ENCODE measurements around the gene MT1X. TPM values are rescaled to one million over a fixed set of nuclear protein-coding genes. Genes with fewer than 3 reads are reported as not detected.
"Not testable (repeated sequence)": the region's sequence is repeated elsewhere in the genome, so short reads cannot be mapped to it uniquely, and the experiment has no call there.

MT1X gene
- total RNA-seq, 1 experiment from 2014 or later: 374 TPM

- Histone ChIP-seq H3K27ac (ENCODE audit: low read length) (no peak overlapping the region), H3K9me2 (replicated peaks; ENCODE audit: insufficient read depth, low read length) (no peaks in the 10 kb centered on the region), H3K4me3 (ENCODE audit: low read length) (no peak overlapping the region), H3K36me3 (ENCODE audit: insufficient read depth, low read length) (no peaks in the 10 kb centered on the region), H3K27me3 (ENCODE audit: low read length) (0 out of 2 replicates have a peak, but pooled peaks cover 4% of the 10 kb centered on the region), H2AFZ (ENCODE audit: low read length) (no peak overlapping the region), H3K79me2 (ENCODE audit: low read length) (no peaks in the 10 kb centered on the region), H3K4me1 (ENCODE audit: low read length) (no peaks in the 10 kb centered on the region), H3K4me2 (ENCODE audit: low read depth, low read length, poor library complexity, severe bottlenecking) (no peak overlapping the region), H3K9ac (ENCODE audit: low read length) (no peak overlapping the region), H3K9me3 (ENCODE audit: low read length) (no peaks in the 10 kb centered on the region), H4K20me1 (ENCODE audit: insufficient read depth, low read depth, low read length) (no peaks in the 10 kb centered on the region)
- DNase-seq: no peak
Observed at GRCh38 chr16:56716761-56717160, 34.5 kb downstream of the MT1X start.

- H2AFZ ChIP-seq (ENCODE audit: low read length); H4K20me1 ChIP-seq (ENCODE audit: insufficient read depth, low read depth, low read length); H3K4me3 ChIP-seq (ENCODE audit: low read length); H3K27me3 ChIP-seq (ENCODE audit: low read length); H3K9me3 ChIP-seq (ENCODE audit: low read length); H3K27ac ChIP-seq (ENCODE audit: low read length); H3K9me2 ChIP-seq (replicated peaks; ENCODE audit: insufficient read depth, low read length); H3K9ac ChIP-seq (ENCODE audit: low read length); H3K36me3 ChIP-seq (ENCODE audit: insufficient read depth, low read length); H3K4me1 ChIP-seq (ENCODE audit: low read length); H3K4me2 ChIP-seq (ENCODE audit: low read depth, low read length, poor library complexity, severe bottlenecking); DNase-seq; H3K79me2 ChIP-seq (ENCODE audit: low read length): not testable (repeated sequence)
Observed at GRCh38 chr16:56717532-56717931, 35.3 kb downstream of the MT1X start.

- H3K4me3 ChIP-seq (ENCODE audit: low read length): no peak overlapping the region
- no peaks in the 10 kb centered on the region for H3K79me2 ChIP-seq (ENCODE audit: low read length)
- H3K4me2 ChIP-seq (ENCODE audit: low read depth, low read length, poor library complexity, severe bottlenecking): no peak overlapping the region
- no peak overlapping the region for H3K9ac ChIP-seq (ENCODE audit: low read length)
- no peaks in the 10 kb centered on the region for H4K20me1 ChIP-seq (ENCODE audit: insufficient read depth, low read depth, low read length)
- H3K27me3 ChIP-seq (ENCODE audit: low read length): peaks cover 2% of the 10 kb centered on the region; the same call in 1 of the 2 replicates
- H3K27ac ChIP-seq (ENCODE audit: low read length): no peak overlapping the region
- DNase-seq: no peak
- H2AFZ ChIP-seq (ENCODE audit: low read length): no peak overlapping the region
- no peaks in the 10 kb centered on the region for H3K36me3 ChIP-seq (ENCODE audit: insufficient read depth, low read length)
- H3K9me3 ChIP-seq (ENCODE audit: low read length): no peaks in the 10 kb centered on the region
- no peaks in the 10 kb centered on the region for H3K9me2 ChIP-seq (replicated peaks; ENCODE audit: insufficient read depth, low read length)
- no peaks in the 10 kb centered on the region for H3K4me1 ChIP-seq (ENCODE audit: low read length)
Observed at GRCh38 chr16:56722200-56722842, 40.1 kb downstream of the MT1X start.

GRCh38 chr16:56724191-56724590, 41.9 kb downstream of the MT1X start:
- Histone ChIP-seq H3K9ac (ENCODE audit: low read length) (no peak overlapping the region), H2AFZ (ENCODE audit: low read length) (no peak overlapping the region), H3K4me3 (ENCODE audit: low read length) (no peak overlapping the region), H3K27ac (ENCODE audit: low read length) (no peak overlapping the region), H3K4me2 (ENCODE audit: low read depth, low read length, poor library complexity, severe bottlenecking) (no peak overlapping the region), H3K36me3 (ENCODE audit: insufficient read depth, low read length) (no peaks in the 10 kb centered on the region), H3K9me3 (ENCODE audit: low read length) (no peaks in the 10 kb centered on the region), H3K79me2 (ENCODE audit: low read length) (no peaks in the 10 kb centered on the region), H4K20me1 (ENCODE audit: insufficient read depth, low read depth, low read length) (no peaks in the 10 kb centered on the region), H3K4me1 (ENCODE audit: low read length) (peaks cover 3% of the 10 kb centered on the region), H3K27me3 (ENCODE audit: low read length) (peaks cover 2% of the 10 kb centered on the region; the same call in 1 of the 2 replicates), H3K9me2 (replicated peaks; ENCODE audit: insufficient read depth, low read length) (no peaks in the 10 kb centered on the region)
- no peak for DNase-seq

- no peaks in the 10 kb centered on the region; the same call in 1 of the 2 replicates for H4K20me1 ChIP-seq (ENCODE audit: insufficient read depth, low read depth, low read length)
- H3K36me3 ChIP-seq (ENCODE audit: insufficient read depth, low read length): no peaks in the 10 kb centered on the region
- DNase-seq: no peak
- H3K9me2 ChIP-seq (replicated peaks; ENCODE audit: insufficient read depth, low read length): no peaks in the 10 kb centered on the region
- H3K79me2 ChIP-seq (ENCODE audit: low read length): peaks cover 13% of the 10 kb centered on the region
- H2AFZ ChIP-seq (ENCODE audit: low read length): no peak overlapping the region
- no peak overlapping the region for H3K27ac ChIP-seq (ENCODE audit: low read length)
- H3K4me2 ChIP-seq (ENCODE audit: low read depth, low read length, poor library complexity, severe bottlenecking): no peak overlapping the region
- H3K9me3 ChIP-seq (ENCODE audit: low read length): no peaks in the 10 kb centered on the region
- no peak overlapping the region for H3K9ac ChIP-seq (ENCODE audit: low read length)
- H3K27me3 ChIP-seq (ENCODE audit: low read length): peaks cover 2% of the 10 kb centered on the region; the same call in 1 of the 2 replicates
- no peak overlapping the region for H3K4me3 ChIP-seq (ENCODE audit: low read length)
- H3K4me1 ChIP-seq (ENCODE audit: low read length): peaks cover 14% of the 10 kb centered on the region
Observed at GRCh38 chr16:56726283-56726682, 44.0 kb downstream of the MT1X start.

GRCh38 chr16:56726926-56727325, 44.7 kb downstream of the MT1X start:
- no peaks in the 10 kb centered on the region for H3K9me3 ChIP-seq (ENCODE audit: low read length)
- peaks cover 21% of the 10 kb centered on the region for H3K4me1 ChIP-seq (ENCODE audit: low read length)
- H3K79me2 ChIP-seq (ENCODE audit: low read length): peaks cover 20% of the 10 kb centered on the region
- no peak overlapping the region for H3K4me2 ChIP-seq (ENCODE audit: low read depth, low read length, poor library complexity, severe bottlenecking)
- no peaks in the 10 kb centered on the region; the same call in 1 of the 2 replicates for H3K27me3 ChIP-seq (ENCODE audit: low read length)
- H3K9ac ChIP-seq (ENCODE audit: low read length): no peak overlapping the region
- H3K9me2 ChIP-seq (replicated peaks; ENCODE audit: insufficient read depth, low read length): no peaks in the 10 kb centered on the region
- H3K27ac ChIP-seq (ENCODE audit: low read length): no peak overlapping the region
- no peak overlapping the region for H2AFZ ChIP-seq (ENCODE audit: low read length)
- peaks cover under 1% of the 10 kb centered on the region; the same call in 1 of the 2 replicates for H4K20me1 ChIP-seq (ENCODE audit: insufficient read depth, low read depth, low read length)
- no peak overlapping the region for H3K4me3 ChIP-seq (ENCODE audit: low read length)
- no peak for DNase-seq
- no peaks in the 10 kb centered on the region for H3K36me3 ChIP-seq (ENCODE audit: insufficient read depth, low read length)

- Histone ChIP-seq H3K36me3 (ENCODE audit: insufficient read depth, low read length) (no peaks in the 10 kb centered on the region), H3K9ac (ENCODE audit: low read length) (no peak overlapping the region), H2AFZ (ENCODE audit: low read length) (no peak overlapping the region), H3K27ac (ENCODE audit: low read length) (no peak overlapping the region), H3K4me2 (ENCODE audit: low read depth, low read length, poor library complexity, severe bottlenecking) (no peak overlapping the region), H3K9me2 (replicated peaks; ENCODE audit: insufficient read depth, low read length) (no peaks in the 10 kb centered on the region), H3K79me2 (ENCODE audit: low read length) (peaks cover 31% of the 10 kb centered on the region), H3K9me3 (ENCODE audit: low read length) (no peaks in the 10 kb centered on the region), H3K4me3 (ENCODE audit: low read length) (no peak overlapping the region), H3K4me1 (ENCODE audit: low read length) (peaks cover 32% of the 10 kb centered on the region), H3K27me3 (ENCODE audit: low read length) (no peaks in the 10 kb centered on the region; the same call in 1 of the 2 replicates), H4K20me1 (ENCODE audit: insufficient read depth, low read depth, low read length) (peaks cover 9% of the 10 kb centered on the region; the same call in 1 of the 2 replicates)
- DNase-seq: no peak
Observed at GRCh38 chr16:56728027-56728426, 45.8 kb downstream of the MT1X start.

- Histone ChIP-seq H4K20me1 (ENCODE audit: insufficient read depth, low read depth, low read length) (peaks cover 10% of the 10 kb centered on the region; the same call in 1 of the 2 replicates), H2AFZ (ENCODE audit: low read length) (peak overlapping the region; percentile 92), H3K9ac (ENCODE audit: low read length) (peak overlapping the region; percentile 75), H3K27ac (ENCODE audit: low read length) (no peak overlapping the region), H3K36me3 (ENCODE audit: insufficient read depth, low read length) (no peaks in the 10 kb centered on the region), H3K27me3 (ENCODE audit: low read length) (no peaks in the 10 kb centered on the region), H3K4me3 (ENCODE audit: low read length) (peak overlapping the region; percentile 98), H3K4me1 (ENCODE audit: low read length) (peaks cover 35% of the 10 kb centered on the region), H3K79me2 (ENCODE audit: low read length) (peaks cover 42% of the 10 kb centered on the region), H3K9me3 (ENCODE audit: low read length) (no peaks in the 10 kb centered on the region), H3K9me2 (replicated peaks; ENCODE audit: insufficient read depth, low read length) (no peaks in the 10 kb centered on the region), H3K4me2 (ENCODE audit: low read depth, low read length, poor library complexity, severe bottlenecking) (peak overlapping the region; percentile 99)
- no peak for DNase-seq
Observed at GRCh38 chr16:56728980-56729734, 46.9 kb downstream of the MT1X start.
